Measurements from ENCODE around the gene KLK15. TPM values are rescaled to one million over a fixed set of nuclear protein-coding genes. Genes with fewer than 3 reads are reported as not detected.

Gene KLK15
- total RNA-seq, 3 donors from 2014 or later, result 0.92 to 3.3 (median 2.3) TPM

GRCh38 chr19:50820549-50821247 lies 12.7 kb downstream of the KLK15 start:
- Histone ChIP-seq H3K4me1 (ENCODE audit: low read depth) (peaks cover 24% of the 10 kb centered on the region), H3K4me3 (no peak overlapping the region), H3K36me3 (ENCODE audit: low read depth) (no peaks in the 10 kb centered on the region), H3K9me3 (no peaks in the 10 kb centered on the region)
- TF ChIP-seq CTCF (IDR thresholded peaks at IDR 0.05), result no peak
- intact Hi-C loops (cut with DNase I, micrococcal nuclease), result no loop called here
- ATAC-seq, result peak; percentile 59
- DNase-seq, result peak; percentile 85 to 91 (median 88)

- TF ChIP-seq CTCF (IDR thresholded peaks at IDR 0.05), result no peak
- H3K4me3 ChIP-seq, result no peak overlapping the region
- peaks cover 24% of the 10 kb centered on the region for H3K4me1 ChIP-seq (ENCODE audit: low read depth)
- ATAC-seq (no peak), DNase-seq (peak; percentile 57 to 66 (median 57))
- H3K36me3 ChIP-seq (ENCODE audit: low read depth), result no peaks in the 10 kb centered on the region
- intact Hi-C loops (cut with DNase I, micrococcal nuclease), result no loop called here
- H3K9me3 ChIP-seq, result no peaks in the 10 kb centered on the region
Observed at GRCh38 chr19:50820086-50820485, 13.3 kb downstream of the KLK15 start.

- ATAC-seq, result no peak
- peaks cover 24% of the 10 kb centered on the region for H3K4me1 ChIP-seq (ENCODE audit: low read depth)
- intact Hi-C loops (cut with DNase I, micrococcal nuclease), result no loop called here
- no peaks in the 10 kb centered on the region for H3K9me3 ChIP-seq
- no peak for TF ChIP-seq CTCF (IDR thresholded peaks at IDR 0.05)
- H3K4me3 ChIP-seq, result no peak overlapping the region
- peak in 1 of 3 donors; percentile 41 for DNase-seq
- no peaks in the 10 kb centered on the region for H3K36me3 ChIP-seq (ENCODE audit: low read depth)
Observed at GRCh38 chr19:50819636-50820035, 13.7 kb downstream of the KLK15 start.

- Histone ChIP-seq H3K4me3 (no peak overlapping the region), H3K36me3 (ENCODE audit: low read depth) (no peaks in the 10 kb centered on the region), H3K4me1 (ENCODE audit: low read depth) (peaks cover 24% of the 10 kb centered on the region), H3K9me3 (no peaks in the 10 kb centered on the region)
- intact Hi-C loops (cut with DNase I, micrococcal nuclease), result no loop called here
- no peak for ATAC-seq
- no peak for TF ChIP-seq CTCF (IDR thresholded peaks at IDR 0.05)
- no peak for DNase-seq
Observed at GRCh38 chr19:50818859-50819472, 14.4 kb downstream of the KLK15 start.

- TF ChIP-seq CTCF (IDR thresholded peaks at IDR 0.05), result no peak
- DNase-seq, result peak; percentile 90 to 93 (median 92)
- no peak overlapping the region for H3K4me3 ChIP-seq
- no peaks in the 10 kb centered on the region for H3K9me3 ChIP-seq
- no peaks in the 10 kb centered on the region for H3K36me3 ChIP-seq (ENCODE audit: low read depth)
- intact Hi-C loops (cut with DNase I, micrococcal nuclease), result no loop called here
- peak; percentile 82 for ATAC-seq
- peaks cover 24% of the 10 kb centered on the region for H3K4me1 ChIP-seq (ENCODE audit: low read depth)
Observed at GRCh38 chr19:50817941-50818858, 15.2 kb downstream of the KLK15 start.

Measured in mucosa of descending colon (tissue), 3 donors.